HepG2 (cell line): ENCODE results near the gene UNC13D. TPM values are rescaled to one million over a fixed set of nuclear protein-coding genes. Genes with fewer than 3 reads are reported as not detected.
A peak's percentile ranks its signal among the peaks of the same experiment; 100 is the strongest.

Source experiments
- CAMTA2 ChIP-seq: sonication (generic); formaldehyde crosslinking; IDR thresholded peaks from 2 replicates; pipeline ENCODE4 v1.4.0; 2020; ENCODE audit warnings: mild to moderate bottlenecking, missing genetic modification reagents, borderline replicate concordance
- ELF4 ChIP-seq: sonication (generic); formaldehyde crosslinking; IDR thresholded peaks from 2 replicates; pipeline ENCODE4 v1.5.0; 2020; ENCODE audit warnings: missing genetic modification reagents, mild to moderate bottlenecking, moderate library complexity, borderline replicate concordance
- GLI4 ChIP-seq: sonication (generic); formaldehyde crosslinking; IDR thresholded peaks from 2 replicates; pipeline ENCODE4 v1.5.1; 2020; ENCODE audit warnings: missing genetic modification reagents, mild to moderate bottlenecking, moderate library complexity, borderline replicate concordance
- IKZF4 ChIP-seq: sonication (generic); formaldehyde crosslinking; IDR thresholded peaks from 2 replicates; pipeline ENCODE4 v1.5.1; 2020; ENCODE audit warnings: borderline replicate concordance, mild to moderate bottlenecking, low read depth, missing genetic modification reagents; ENCODE audit errors: not compliant biosample characterization
- PAF1 ChIP-seq: IDR thresholded peaks from 2 replicates; pipeline ENCODE4 v1.6.1; 2016; ENCODE audit warnings: missing genetic modification reagents, missing compliant biosample characterization
- RXRA ChIP-seq: sonication (generic); formaldehyde crosslinking; IDR thresholded peaks from 2 replicates; pipeline ENCODE4 v1.5.1; 2020; ENCODE audit warnings: missing genetic modification reagents
- TMF1 ChIP-seq: sonication (generic); formaldehyde crosslinking; IDR thresholded peaks from 2 replicates; pipeline ENCODE4 v1.8.1; 2022; ENCODE audit warnings: low read depth, missing genetic modification reagents
- ZBTB40 ChIP-seq, 2 experiments: fragments of 450-650 bp in 1 of 2; sonication (generic) in 1 of 2; formaldehyde crosslinking in 1 of 2; IDR thresholded peaks; 2 replicates each; pipeline versions ENCODE4 v1.6.1 to v1.8.0; 2016 to 2022; ENCODE audit warnings: antibody characterized with exemption in 1 of 2, mild to moderate bottlenecking in 1 of 2, missing genetic modification reagents in 1 of 2
- ZBTB7A ChIP-seq: sonication (generic); formaldehyde crosslinking; IDR thresholded peaks from 2 replicates; pipeline ENCODE4 v1.8.0; 2022; ENCODE audit warnings: mild to moderate bottlenecking, missing genetic modification reagents
- ZNF235 ChIP-seq: sonication (generic); formaldehyde crosslinking; IDR thresholded peaks from 2 replicates; pipeline ENCODE4 v1.8.1; 2023; ENCODE audit warnings: mild to moderate bottlenecking, missing genetic modification reagents, borderline replicate concordance
- ZNF292 ChIP-seq: sonication (generic); formaldehyde crosslinking; IDR thresholded peaks from 2 replicates; pipeline ENCODE4 v1.8.1; 2022; ENCODE audit warnings: mild to moderate bottlenecking, low read depth, missing genetic modification reagents, borderline replicate concordance
- ZNF460 ChIP-seq: sonication (generic); formaldehyde crosslinking; IDR thresholded peaks from 2 replicates; pipeline ENCODE4 v1.5.1; 2020; ENCODE audit warnings: missing genetic modification reagents, mild to moderate bottlenecking, borderline replicate concordance
- ZNF710 ChIP-seq: sonication (generic); formaldehyde crosslinking; IDR thresholded peaks from 2 replicates; pipeline ENCODE4 v1.5.0; 2020; ENCODE audit warnings: mild to moderate bottlenecking, missing genetic modification reagents, borderline replicate concordance
- ZNF784 ChIP-seq: sonication (generic); formaldehyde crosslinking; IDR thresholded peaks from 2 replicates; pipeline ENCODE4 v1.5.1; 2020; ENCODE audit warnings: missing genetic modification reagents, mild to moderate bottlenecking, borderline replicate concordance
- polyA plus RNA-seq, 8 experiments: library from polyadenylated mRNA; depleted of rRNA in 3 of 8; stranded (reverse) in 7 of 8; unstranded in 1 of 8; fragments of >200 nt; fragmentation: Illumina TruSeq in 4 of 8; extraction: Trizol in 4 of 8; gene quantifications; 2 replicates each; pipeline versions ENCODE4 v1.2.1 to v1.2.3, GENCODE V29; 2011 to 2016; ENCODE audit warnings: low read depth in 4 of 8, missing spikeins in 1 of 8, mixed read lengths in 1 of 8; ENCODE audit not compliant: insufficient read depth in 1 of 8
- total RNA-seq, 5 experiments: library from RNA; depleted of rRNA; stranded (reverse); fragments of >200 nt; fragmentation: Illumina TruSeq; extraction: Trizol; gene quantifications; 2 replicates each; pipeline ENCODE4 v1.2.3, GENCODE V29; 2016; ENCODE audit warnings: low read depth in 1 of 5

UNC13D gene
- total and polyA plus RNA-seq, 2 of the 13 experiments (the other 11 are each of a cell fraction or from before 2014, with no cell fraction given) = 29.7 to 42.7 TPM

- TF ChIP-seq IKZF4 (CRISPR knock-in tag) (peak; percentile 52), ZNF784 (CRISPR knock-in tag) (0 out of 2 replicates have a peak, but pooled peaks have one; percentile 30), PAF1 (CRISPR knock-in tag) (0 out of 2 replicates have a peak, but pooled peaks have one; percentile 48), ZNF460 (0 out of 2 replicates have a peak, but pooled peaks have one; percentile 4), ZNF292 (CRISPR knock-in tag) (0 out of 2 replicates have a peak, but pooled peaks have one; percentile 61), ZBTB40 (IDR thresholded peaks at IDR 0.05) (no peak), ZBTB40 (CRISPR knock-in tag; IDR thresholded peaks at IDR 0.05) (peak; percentile 27; the same call in 1 of the 2 replicates), GLI4 (0 out of 2 replicates have a peak, but pooled peaks have one; percentile 26), CAMTA2 (CRISPR knock-in tag) (0 out of 2 replicates have a peak, but pooled peaks have one; percentile 4), ELF4 (CRISPR knock-in tag) (no peak), ZBTB7A (CRISPR knock-in tag) (0 out of 2 replicates have a peak, but pooled peaks have one; percentile 32), TMF1 (CRISPR knock-in tag) (0 out of 2 replicates have a peak, but pooled peaks have one; percentile 1), RXRA (peak; percentile 51; the same call in 1 of the 2 replicates), ZNF710 (CRISPR knock-in tag) (no peak), ZNF235 (CRISPR knock-in tag) (0 out of 2 replicates have a peak, but pooled peaks have one; percentile 3)
Observed at GRCh38 chr17:75847614-75848522, 3.7 kb upstream of the UNC13D start (continued).
